ENCODE measurements around the gene BPIFA2. TPM values are rescaled to one million over a fixed set of nuclear protein-coding genes. Genes with fewer than 3 reads are reported as not detected.

BPIFA2 gene
- polyA plus RNA-seq, 3 donors = not detected

DNA sequence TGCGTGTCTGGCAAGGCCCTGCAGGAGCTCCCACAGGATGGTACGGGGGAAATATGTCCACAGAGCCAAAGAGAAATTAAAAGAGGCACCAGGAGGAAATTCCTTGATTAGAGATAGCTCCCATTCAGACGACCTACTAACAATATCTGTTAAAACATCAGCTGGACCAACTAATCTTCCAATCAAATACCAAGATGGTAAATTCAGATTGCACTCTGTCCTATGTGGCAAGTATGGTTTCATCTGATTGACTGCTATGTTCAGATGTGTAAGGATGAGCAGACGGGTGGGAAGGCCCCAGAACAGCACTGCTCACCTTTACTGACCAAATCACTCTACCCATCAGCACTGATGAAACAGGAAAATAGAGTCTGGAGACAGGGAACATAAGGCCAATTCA is 19.5 kb downstream of the BPIFA2 start:
- H3K36me3 Mint-ChIP-seq = no peaks in the 10 kb centered on the region
- H3K27ac Mint-ChIP-seq = no peak overlapping the region
- H3K9ac ChIP-seq (ENCODE audit: insufficient read depth, low read length, poor library complexity, severe bottlenecking) = no peak overlapping the region
- DNase-seq = no peak
- H3K36me3 ChIP-seq (replicated peaks in 1 of 2; ENCODE audit: control insufficient read depth in 1 of 2, insufficient read depth in 2 of 2, low read length in 2 of 2) = no peaks in the 10 kb centered on the region
- no peak overlapping the region for H3K4me3 ChIP-seq (replicated peaks in 1 of 3; ENCODE audit: low read depth in 2 of 3, low read length in 3 of 3)
- intact Hi-C loops (cut with micrococcal nuclease) = no loop called here
- no peak overlapping the region for H3K27ac ChIP-seq (ENCODE audit: low read depth in 1 of 2, low read length in 2 of 2)
- H3K27me3 ChIP-seq (ENCODE audit: control insufficient read depth in 2 of 2, insufficient read depth in 2 of 2, low read length in 2 of 2) = no peaks in the 10 kb centered on the region
- H3K4me3 Mint-ChIP-seq = no peak overlapping the region
- H4K20me1 ChIP-seq (ENCODE audit: insufficient read depth, low read length) = no peaks in the 10 kb centered on the region
- H2AFZ ChIP-seq (ENCODE audit: insufficient read depth, low read depth, low read length, poor library complexity, severe bottlenecking) = no peak overlapping the region
- H3K27me3 Mint-ChIP-seq (ENCODE audit: low read depth in 3 of 3) = peaks cover 1 to 6% (median 3%) of the 10 kb centered on the region in 3 donors
- WGBS (ENCODE audit: insufficient coverage) = 83% methylated on average over 2 of the region's 4 CpGs
- peaks cover 4 to 6% of the 10 kb centered on the region in 2 donors for H3K9me3 ChIP-seq (replicated peaks in 1 of 2; ENCODE audit: control insufficient read depth in 1 of 2, insufficient read depth in 1 of 2, low read length in 2 of 2)
- no peaks in the 10 kb centered on the region for H3K4me1 ChIP-seq (ENCODE audit: control insufficient read depth in 1 of 2, insufficient read depth in 2 of 2, low read length in 2 of 2)
- no peaks in the 10 kb centered on the region for H3K4me1 Mint-ChIP-seq
- TF ChIP-seq, protein P1, sequence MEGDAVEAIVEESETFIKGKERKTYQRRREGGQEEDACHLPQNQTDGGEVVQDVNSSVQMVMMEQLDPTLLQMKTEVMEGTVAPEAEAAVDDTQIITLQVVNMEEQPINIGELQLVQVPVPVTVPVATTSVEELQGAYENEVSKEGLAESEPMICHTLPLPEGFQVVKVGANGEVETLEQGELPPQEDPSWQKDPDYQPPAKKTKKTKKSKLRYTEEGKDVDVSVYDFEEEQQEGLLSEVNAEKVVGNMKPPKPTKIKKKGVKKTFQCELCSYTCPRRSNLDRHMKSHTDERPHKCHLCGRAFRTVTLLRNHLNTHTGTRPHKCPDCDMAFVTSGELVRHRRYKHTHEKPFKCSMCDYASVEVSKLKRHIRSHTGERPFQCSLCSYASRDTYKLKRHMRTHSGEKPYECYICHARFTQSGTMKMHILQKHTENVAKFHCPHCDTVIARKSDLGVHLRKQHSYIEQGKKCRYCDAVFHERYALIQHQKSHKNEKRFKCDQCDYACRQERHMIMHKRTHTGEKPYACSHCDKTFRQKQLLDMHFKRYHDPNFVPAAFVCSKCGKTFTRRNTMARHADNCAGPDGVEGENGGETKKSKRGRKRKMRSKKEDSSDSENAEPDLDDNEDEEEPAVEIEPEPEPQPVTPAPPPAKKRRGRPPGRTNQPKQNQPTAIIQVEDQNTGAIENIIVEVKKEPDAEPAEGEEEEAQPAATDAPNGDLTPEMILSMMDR (IDR thresholded peaks at IDR 0.05) = no peak
- H3K9me3 Mint-ChIP-seq = peaks cover 4 to 15% (median 9%) of the 10 kb centered on the region in 7 donors
- no peaks in the 10 kb centered on the region for H3K79me2 ChIP-seq (ENCODE audit: insufficient read depth, low read length)
- no peak overlapping the region for H3K4me2 ChIP-seq (replicated peaks; ENCODE audit: extremely low read depth, low read length, poor library complexity, severe bottlenecking)

DNA sequence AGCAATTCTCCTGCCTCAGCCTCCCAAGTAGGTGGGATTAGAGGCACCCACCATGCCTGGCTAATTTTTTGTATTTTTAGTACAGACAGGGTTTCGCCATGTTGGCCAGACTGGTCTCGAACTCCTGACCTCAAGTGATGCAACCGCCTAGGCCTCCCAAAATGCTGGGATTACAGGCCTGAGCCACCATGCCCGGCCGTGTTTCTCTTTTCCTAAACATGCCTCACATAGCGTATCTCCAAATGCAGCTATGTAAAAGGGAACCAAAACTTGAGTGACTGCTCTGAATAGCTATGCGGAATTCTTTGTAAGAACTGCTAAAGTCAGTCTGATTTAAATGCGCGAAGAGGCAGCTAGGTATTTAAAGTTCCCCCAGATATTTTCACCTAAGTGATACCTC is 20.5 kb downstream of the BPIFA2 start:
- Histone ChIP-seq H3K36me3 (replicated peaks in 1 of 2; ENCODE audit: control insufficient read depth in 1 of 2, insufficient read depth in 2 of 2, low read length in 2 of 2) (no peaks in the 10 kb centered on the region), H3K27ac (ENCODE audit: low read depth in 1 of 2, low read length in 2 of 2) (no peak overlapping the region), H3K9me3 (replicated peaks in 1 of 2; ENCODE audit: control insufficient read depth in 1 of 2, insufficient read depth in 1 of 2, low read length in 2 of 2) (peaks cover 0 to 3% of the 10 kb centered on the region in 2 donors), H3K4me2 (replicated peaks; ENCODE audit: extremely low read depth, low read length, poor library complexity, severe bottlenecking) (no peak overlapping the region), H3K4me3 (replicated peaks in 1 of 3; ENCODE audit: low read depth in 2 of 3, low read length in 3 of 3) (no peak overlapping the region), H3K4me1 (ENCODE audit: control insufficient read depth in 1 of 2, insufficient read depth in 2 of 2, low read length in 2 of 2) (no peaks in the 10 kb centered on the region), H3K79me2 (ENCODE audit: insufficient read depth, low read length) (no peaks in the 10 kb centered on the region), H4K20me1 (ENCODE audit: insufficient read depth, low read length) (no peaks in the 10 kb centered on the region), H3K27me3 (ENCODE audit: control insufficient read depth in 2 of 2, insufficient read depth in 2 of 2, low read length in 2 of 2) (no peaks in the 10 kb centered on the region), H3K9ac (ENCODE audit: insufficient read depth, low read length, poor library complexity, severe bottlenecking) (no peak overlapping the region), H2AFZ (ENCODE audit: insufficient read depth, low read depth, low read length, poor library complexity, severe bottlenecking) (no peak overlapping the region)
- peaks cover under 1 to 7% (median 5%) of the 10 kb centered on the region in 7 donors for H3K9me3 Mint-ChIP-seq
- H3K4me1 Mint-ChIP-seq = no peaks in the 10 kb centered on the region
- intact Hi-C loops (cut with micrococcal nuclease) = no loop called here
- no peak for DNase-seq
- no peak overlapping the region for H3K4me3 Mint-ChIP-seq
- no peaks in the 10 kb centered on the region for H3K36me3 Mint-ChIP-seq
- TF ChIP-seq, protein P1 (IDR thresholded peaks at IDR 0.05) = no peak
- 68% methylated on average over 7 of the region's 9 CpGs for WGBS (ENCODE audit: insufficient coverage)
- H3K27me3 Mint-ChIP-seq (ENCODE audit: low read depth in 3 of 3) = peaks cover 1 to 6% (median 3%) of the 10 kb centered on the region in 3 donors
- no peak overlapping the region for H3K27ac Mint-ChIP-seq

Measured in CD14-positive monocyte (primary cell).